NCI-H2196 treated with DMSO at 0.1 percent for 48 hours (cell line): ENCODE measurements around the gene TPRX2.
"Not testable (repeated sequence)": the region's sequence is repeated elsewhere in the genome, so short reads cannot be mapped to it uniquely, and the experiment has no call there.

Source experiments
- DNase-seq: peaks from one replicate; lab custom pipeline; 2025; ENCODE audit not compliant: unreplicated experiment; lab: John Stamatoyannopoulos, UW

TPRX2 gene

DNA sequence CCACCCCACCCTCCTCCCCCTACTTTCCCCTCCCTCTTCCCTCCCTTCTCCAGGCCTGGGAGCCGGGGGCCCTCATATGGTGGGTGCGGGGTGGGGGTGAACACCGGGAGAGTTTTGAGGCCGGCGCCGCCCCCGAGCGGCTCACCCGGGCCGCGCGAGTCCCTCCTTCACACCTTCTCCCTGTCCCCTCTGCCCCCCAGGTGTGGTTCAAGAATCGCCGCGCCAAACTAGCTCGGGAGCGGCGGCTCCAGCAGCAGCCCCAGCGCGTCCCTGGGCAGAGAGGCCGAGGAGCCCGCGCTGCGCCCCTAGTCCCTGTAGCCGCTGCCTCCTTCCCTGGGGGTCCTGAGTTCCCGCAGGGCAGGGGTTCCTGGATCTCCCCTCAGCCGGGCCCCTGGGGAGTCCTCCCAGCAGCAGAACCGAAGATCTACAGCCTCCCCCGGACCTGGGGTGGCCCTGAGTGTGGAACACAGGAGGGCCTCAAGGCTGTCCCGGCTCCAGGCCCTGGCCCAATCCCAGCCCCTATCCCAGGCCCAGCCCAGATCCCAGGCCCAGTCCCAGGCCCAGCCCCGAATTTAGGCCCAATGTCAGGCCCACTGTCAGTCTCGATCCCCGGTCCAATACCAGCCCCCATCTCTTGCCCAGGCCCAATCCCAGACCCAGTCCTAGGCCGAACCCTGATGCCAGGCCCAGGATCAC lies 1.7 kb downstream of the TPRX2 start:
- no peak for DNase-seq

DNA sequence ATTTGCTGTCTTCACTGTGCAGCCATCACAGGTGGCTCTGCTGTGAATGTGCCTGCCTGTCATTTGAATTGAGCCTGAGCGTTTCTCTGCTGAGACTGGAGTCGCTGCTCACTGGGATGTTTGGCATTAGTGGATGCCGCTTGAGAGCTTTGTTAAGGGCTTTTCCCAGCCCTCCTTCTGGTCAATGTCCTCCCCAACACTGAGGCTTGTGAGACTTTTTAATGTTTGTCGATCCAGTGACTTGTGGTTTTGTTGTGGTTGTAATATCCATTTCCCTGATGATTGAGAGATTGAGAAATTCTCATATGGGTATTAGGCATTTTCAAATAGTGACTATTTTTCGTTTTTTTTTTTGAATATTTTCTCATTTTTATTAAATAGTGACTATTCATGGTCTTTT lies 2.6 kb downstream of the TPRX2 start:
- DNase-seq = no peak

GRCh38 chr19:47863514-47863936 lies 4.5 kb downstream of the TPRX2 start:
- peak; percentile 26 for DNase-seq

- DNase-seq = no peak
These were observed 6.1 kb downstream of the TPRX2 start for GRCh38 chr19:47865166-47865565.

DNA sequence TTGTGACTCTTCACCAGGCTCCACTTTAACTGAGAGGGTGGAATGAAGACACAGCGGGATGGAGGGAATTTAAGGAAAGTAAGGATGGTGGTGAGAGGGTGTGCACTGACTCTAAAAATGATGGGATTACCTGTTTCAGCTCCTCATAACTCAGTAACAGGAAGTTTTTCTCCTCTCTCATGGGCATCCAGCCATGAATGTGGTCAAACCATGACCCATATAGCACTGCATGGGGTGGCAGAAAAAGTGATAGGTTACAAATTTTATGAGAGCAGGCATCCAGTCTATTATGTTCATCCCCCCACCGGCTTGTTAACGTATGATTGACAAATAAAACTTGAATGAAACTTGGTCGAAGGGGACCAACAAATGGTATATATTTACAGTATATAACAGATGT lies 19.9 kb downstream of the TPRX2 start:
- DNase-seq = no peak

DNA sequence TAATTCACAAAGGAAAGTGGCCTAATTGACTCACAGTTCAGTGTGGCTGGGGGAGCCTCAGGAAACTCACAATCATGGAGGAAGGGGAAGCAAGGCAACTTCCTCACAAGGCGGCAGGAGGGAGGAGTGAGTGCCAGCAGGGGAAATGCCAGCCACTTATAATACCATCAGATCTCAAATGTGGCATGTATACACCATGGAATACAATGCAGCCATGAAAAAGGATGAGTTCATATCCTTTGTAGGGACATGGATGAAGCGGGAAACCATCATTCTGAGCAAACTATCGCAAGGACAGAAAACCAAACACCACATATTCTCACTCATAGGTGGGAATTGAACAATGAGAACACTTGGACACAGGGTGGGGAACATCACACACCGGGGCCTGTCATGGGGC lies 20.4 kb downstream of the TPRX2 start:
- not testable (repeated sequence) for DNase-seq

DNA sequence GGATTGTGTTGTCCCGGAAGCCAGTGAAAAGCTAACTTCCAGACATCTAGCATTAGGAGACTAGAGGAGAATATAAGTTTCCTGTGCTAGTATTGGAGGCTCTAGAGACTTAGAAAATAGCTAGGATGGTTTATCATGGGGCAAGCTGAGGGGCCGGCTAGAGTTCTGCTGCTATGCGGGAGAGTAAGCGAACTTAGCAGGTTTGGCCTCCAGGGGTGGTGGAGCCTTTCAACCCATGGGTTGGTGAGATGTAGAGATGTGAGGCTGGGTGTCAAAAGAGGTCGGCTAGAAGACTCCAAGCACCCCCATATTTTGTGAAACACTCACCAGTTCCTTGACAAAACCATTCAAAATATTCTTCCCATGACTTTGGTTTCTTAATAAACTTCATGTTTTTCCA lies 22.7 kb downstream of the TPRX2 start:
- DNase-seq = no peak

- DNase-seq = no peak
These were observed 23.9 kb downstream of the TPRX2 start for GRCh38 chr19:47882890-47883289.

DNA sequence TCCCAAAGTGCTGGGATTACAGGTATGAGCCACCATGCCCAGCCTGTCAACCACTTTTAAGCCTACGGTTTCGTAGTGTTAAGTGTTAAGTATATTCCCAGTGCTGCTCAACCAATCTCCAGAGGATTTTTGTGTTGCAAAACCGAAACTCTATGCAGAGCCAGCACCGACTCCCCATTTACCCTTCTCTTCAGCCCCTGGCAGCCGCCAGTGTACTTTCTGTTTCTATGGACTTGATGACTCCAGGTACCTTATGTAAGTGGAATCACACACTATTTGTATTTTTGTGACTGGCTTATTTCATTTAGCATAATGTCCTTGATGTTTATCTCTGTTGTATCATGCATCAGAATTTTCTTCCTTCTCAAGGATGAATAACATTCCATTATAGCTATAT lies 26.0 kb downstream of the TPRX2 start:
- no peak for DNase-seq

GRCh38 chr19:47886010-47886559 lies 27.1 kb downstream of the TPRX2 start, which contains the start of gene SULT2A1:
SULT2A1 (minus strand) TSS chr19:47886315; CDS start chr19:47886257, 58 bp downstream.
- DNase-seq = no peak

DNA sequence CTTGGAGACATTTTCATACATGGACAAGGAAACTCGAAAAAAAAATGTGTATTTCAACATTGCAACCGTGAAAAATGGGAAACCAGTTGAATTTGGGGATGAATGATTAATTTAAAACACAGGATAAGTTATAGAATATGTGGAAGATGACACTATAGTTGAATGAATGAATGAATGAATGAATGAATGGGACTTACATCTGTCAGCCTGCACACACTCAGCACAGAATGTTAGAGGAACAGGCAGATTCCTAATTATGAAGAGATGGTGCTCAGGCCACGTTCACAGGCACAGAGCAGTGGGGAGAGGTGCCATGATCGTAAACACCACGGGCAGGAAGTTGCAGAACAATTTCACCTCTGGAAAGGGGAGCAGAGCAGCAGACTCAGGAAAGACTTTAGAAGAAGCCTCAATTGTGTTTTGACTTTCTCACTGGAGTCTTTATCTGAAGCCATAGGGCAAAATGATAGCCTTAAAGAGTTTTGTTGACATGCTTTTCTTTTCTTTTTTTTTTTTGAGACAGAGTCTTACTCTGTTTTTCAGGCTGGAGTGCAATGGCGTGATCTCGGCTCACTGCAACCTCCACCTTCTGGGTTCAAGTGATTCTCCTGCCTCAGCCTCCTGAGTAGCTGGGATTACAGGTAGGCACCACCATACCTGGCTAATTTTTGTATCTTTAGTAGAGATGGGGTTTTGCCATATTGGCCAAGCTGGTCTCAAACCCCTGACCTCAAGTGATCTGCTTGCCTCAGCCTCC lies 32.0 kb downstream of the TPRX2 start:
- no peak for DNase-seq

GRCh38 chr19:47891622-47891922 lies 32.5 kb downstream of the TPRX2 start:
- no peak for DNase-seq

DNA sequence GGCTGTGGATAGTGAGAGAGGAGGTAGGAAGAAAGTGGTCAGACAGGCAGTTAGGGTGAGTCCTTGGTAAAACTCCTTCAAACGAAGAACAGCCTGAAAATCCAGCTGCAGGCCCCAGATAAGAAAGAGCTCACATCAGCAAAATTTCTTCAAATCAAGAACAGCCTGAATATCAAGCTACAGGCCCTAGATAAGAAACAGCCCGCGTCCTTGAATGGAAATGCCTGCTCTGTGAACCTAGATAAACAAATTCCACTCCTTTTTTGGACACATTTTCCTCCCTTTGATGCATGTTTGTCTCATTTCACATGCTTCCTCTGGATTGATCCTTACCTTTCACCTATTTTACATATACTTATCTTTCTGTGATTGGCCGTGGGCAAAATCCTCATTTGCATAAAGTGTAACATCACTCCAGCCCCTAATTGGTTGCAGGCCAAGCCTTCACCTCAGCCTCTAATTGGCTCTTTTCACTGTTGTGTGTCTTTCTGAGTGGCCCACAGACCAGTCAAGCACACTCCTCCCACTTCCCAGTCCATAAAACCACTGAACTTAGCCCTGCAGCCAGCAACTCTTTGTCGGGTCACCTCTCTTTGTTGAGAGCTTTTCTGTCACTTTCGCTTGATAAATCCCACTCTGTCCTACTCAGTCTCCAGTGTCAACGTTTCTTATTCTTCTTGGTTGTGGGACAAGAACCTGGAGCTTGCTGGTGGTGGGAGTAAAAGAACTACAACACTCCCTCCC lies 33.1 kb downstream of the TPRX2 start:
- no peak for DNase-seq

DNA sequence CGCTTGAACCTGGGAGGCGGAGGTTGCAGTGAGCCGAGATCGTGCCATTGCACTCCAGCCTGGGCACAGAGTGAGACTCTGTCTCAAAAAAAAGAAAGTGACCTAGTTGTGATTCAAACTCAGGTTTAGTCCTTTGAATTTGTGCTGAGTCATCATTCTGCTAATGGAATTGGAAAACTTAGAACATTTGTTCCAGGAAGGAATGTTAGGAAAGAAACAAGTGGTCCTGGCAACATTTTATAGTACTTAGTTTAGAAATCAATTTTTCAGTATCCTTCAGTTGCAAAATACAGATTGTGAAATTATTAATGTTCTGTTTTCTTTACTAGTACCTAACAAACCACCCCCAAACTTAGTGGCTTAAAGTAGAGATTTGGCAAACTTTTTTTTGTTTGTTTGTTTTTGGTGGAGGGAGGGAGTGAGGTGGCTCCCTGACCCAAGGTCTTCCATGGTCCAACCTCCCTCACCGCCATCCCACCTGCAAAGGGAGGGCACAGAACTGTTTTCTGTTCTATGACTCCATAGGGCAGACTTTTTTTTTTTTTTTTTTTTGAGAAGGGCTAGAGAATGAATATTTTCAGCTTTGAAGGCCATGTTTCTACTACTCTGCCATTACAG lies 36.2 kb downstream of the TPRX2 start:
- no peak for DNase-seq

DNA sequence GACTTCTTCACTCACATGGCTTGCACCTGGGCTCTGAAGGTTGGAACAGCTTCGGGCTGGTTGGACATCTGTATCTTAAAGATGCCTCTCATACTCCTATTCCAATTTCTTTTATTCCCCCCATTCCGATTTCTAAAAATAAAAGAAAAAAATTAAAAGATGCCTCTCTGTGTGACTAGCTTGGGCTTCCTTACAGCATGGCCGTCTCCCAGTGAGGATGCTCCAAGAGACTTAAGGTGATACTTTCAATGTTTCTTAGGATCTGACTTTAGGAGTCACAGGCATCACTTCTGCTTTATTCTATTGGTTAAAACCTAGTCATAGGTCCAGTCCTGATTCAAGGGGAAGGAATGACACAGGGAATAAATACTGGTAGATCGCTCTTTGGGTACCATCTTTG lies 37.0 kb downstream of the TPRX2 start:
- DNase-seq = no peak

DNA sequence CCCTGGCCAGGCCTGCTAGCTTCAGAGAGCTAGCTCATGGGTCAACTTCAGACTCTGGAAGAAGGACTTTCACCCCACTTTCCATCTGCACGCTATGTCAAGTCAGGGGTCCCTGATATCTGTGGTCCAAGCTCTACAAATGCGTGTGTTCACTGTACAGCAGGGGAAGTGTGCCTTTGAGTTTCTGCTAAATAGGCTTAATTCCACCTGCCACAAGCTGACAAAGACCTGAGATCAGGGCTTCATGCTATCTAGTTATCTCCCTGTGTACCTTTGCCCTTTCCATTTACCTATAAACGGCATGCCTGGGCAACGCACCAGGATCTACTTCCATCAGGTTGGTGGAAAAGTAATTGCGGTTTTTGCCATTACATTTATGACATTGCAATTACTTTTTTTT lies 37.7 kb downstream of the TPRX2 start:
- DNase-seq = no peak

- no peak for DNase-seq
These were observed 38.8 kb downstream of the TPRX2 start for GRCh38 chr19:47897861-47898260.

DNA sequence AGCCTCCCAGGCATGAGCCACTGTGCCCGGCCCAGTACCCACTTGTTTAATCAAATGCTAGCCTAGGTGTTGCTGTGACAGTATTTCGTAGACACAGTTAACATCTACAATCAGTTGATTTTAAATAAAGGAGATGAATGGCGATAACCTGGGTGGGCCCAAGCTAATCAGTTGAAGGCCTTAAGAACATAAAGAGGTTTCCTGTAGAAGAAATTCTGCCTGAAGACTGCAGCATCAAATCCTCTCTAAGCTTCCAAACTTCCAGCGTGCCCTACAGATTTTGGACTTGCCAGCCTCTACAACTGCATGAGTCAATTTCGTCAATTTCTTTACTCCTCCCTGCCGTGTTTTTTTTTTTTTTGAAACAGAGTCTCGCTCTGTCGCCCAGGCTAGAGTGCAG lies 40.3 kb downstream of the TPRX2 start:
- no peak for DNase-seq

DNA sequence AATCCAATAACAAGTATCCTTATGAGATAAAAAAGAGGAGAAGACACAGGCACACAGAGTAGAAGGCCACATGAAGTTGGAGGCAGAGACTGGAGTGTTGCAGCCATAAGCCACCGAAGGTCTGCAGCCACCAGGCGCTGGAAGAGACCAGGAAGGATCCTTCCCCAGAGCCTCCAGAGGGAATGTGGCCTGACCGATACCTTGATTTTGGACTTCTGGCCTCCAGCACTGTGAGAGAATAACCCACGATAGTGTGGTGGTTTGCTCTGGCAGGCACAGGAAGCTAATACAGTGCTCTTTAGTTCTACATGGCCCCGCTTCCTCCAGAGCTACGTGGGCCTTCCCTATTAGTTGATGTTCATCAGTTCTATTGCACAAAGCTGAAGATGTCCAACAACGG lies 42.3 kb downstream of the TPRX2 start:
- no peak for DNase-seq

GRCh38 chr19:47909350-47909749 lies 50.3 kb downstream of the TPRX2 start:
- not testable (repeated sequence) for DNase-seq

DNA sequence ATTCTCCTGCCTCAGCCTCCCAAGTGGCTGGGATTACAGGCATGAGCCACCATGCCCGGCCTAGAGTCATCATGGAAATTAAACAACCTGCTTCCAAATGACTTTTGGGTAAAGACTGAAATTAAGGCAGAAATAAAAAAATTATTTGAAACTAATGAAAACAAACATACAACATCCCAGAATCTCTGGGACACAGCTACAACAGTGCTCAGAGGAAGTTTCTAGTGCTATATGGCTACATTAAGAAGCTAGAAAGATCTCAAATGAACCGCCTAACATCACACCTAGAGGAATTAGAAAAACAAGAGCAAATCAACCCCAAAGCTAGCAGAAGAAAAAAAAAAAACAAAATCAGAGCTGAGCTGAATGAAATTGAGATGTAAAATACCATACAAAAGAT lies 51.2 kb downstream of the TPRX2 start:
- not testable (repeated sequence) for DNase-seq
